NB4 (cell line): ENCODE measurements around the gene NAALADL2.

Experiments
- DNase-seq: peaks from one replicate; pipeline ENCODE4 v3.0.0; 2010; ENCODE audit warnings: low read depth
- H3K4me3 ChIP-seq: one replicate; pipeline ENCODE4 v1.5.1; 2011; ENCODE audit warnings: mild to moderate bottlenecking, low read depth, low read length, moderate library complexity
- CTCF ChIP-seq: IDR thresholded peaks from one replicate; pipeline ENCODE4 v1.5.1; 2012; ENCODE audit warnings: low read depth, low read length
- MAX ChIP-seq: IDR thresholded peaks from 2 replicates; pipeline ENCODE4 v1.6.1; 2011; ENCODE audit warnings: low read depth, low read length
- MYC ChIP-seq: IDR thresholded peaks from 2 replicates; pipeline ENCODE4 v1.6.1; 2011; ENCODE audit warnings: low read depth, low read length
- POLR2A ChIP-seq: IDR thresholded peaks from 2 replicates; pipeline ENCODE4 v1.6.1; 2011; ENCODE audit warnings: mild to moderate bottlenecking; ENCODE audit not compliant: insufficient read length; ENCODE audit errors: extremely low read depth

The NAALADL2 gene

GRCh38 chr3:175558261-175558660 lies 699.1 kb downstream of the NAALADL2 start:
- H3K4me3 ChIP-seq, result no peak overlapping the region
- DNase-seq, result no peak
- TF ChIP-seq MYC, result no peak
- TF ChIP-seq CTCF, result no peak
- no peak for TF ChIP-seq MAX
- no peak for TF ChIP-seq POLR2A

GRCh38 chr3:175564363-175564762 lies 705.2 kb downstream of the NAALADL2 start:
- DNase-seq, result no peak

GRCh38 chr3:175571096-175571495 lies 712.0 kb downstream of the NAALADL2 start:
- no peak overlapping the region for H3K4me3 ChIP-seq
- TF ChIP-seq MYC, result no peak
- no peak for DNase-seq

More at GRCh38 chr3:175564363-175564762, 705.2 kb downstream of the NAALADL2 start:
- TF ChIP-seq MAX, result no peak
- TF ChIP-seq POLR2A, result no peak
- TF ChIP-seq CTCF, result no peak
- TF ChIP-seq MYC, result no peak
- H3K4me3 ChIP-seq, result no peak overlapping the region

- no peak for TF ChIP-seq MAX
- no peak for TF ChIP-seq CTCF
- TF ChIP-seq MYC, result no peak
- TF ChIP-seq POLR2A, result no peak
- DNase-seq, result no peak
- no peak overlapping the region for H3K4me3 ChIP-seq
Measured at GRCh38 chr3:175573226-175573625, 714.1 kb downstream of the NAALADL2 start.

- no peak for DNase-seq
- H3K4me3 ChIP-seq, result no peak overlapping the region
- TF ChIP-seq MYC, result no peak
- TF ChIP-seq POLR2A, result no peak
- TF ChIP-seq CTCF, result no peak
- no peak for TF ChIP-seq MAX
Measured at GRCh38 chr3:175580318-175580717, 721.2 kb downstream of the NAALADL2 start.

GRCh38 chr3:175585898-175586297 lies 726.8 kb downstream of the NAALADL2 start:
- TF ChIP-seq CTCF, result no peak
- TF ChIP-seq MYC, result no peak
- TF ChIP-seq MAX, result no peak
- TF ChIP-seq POLR2A, result no peak
- no peak for DNase-seq
- no peak overlapping the region for H3K4me3 ChIP-seq
